Thyroid gland (tissue), 4 donors: ENCODE measurements around the gene GPSM3. TPM values are rescaled to one million over a fixed set of nuclear protein-coding genes. Genes with fewer than 3 reads are reported as not detected.
"Not testable (repeated sequence)": the region's sequence is repeated elsewhere in the genome, so short reads cannot be mapped to it uniquely, and the experiment has no call there.

Experiments used
- DNase-seq, 2 donors: peaks; one replicate each; pipeline ENCODE4 v3.0.0-alpha.2; 2019
- H3K27ac ChIP-seq, 3 donors: fragments of 200-600 bp; sonication (generic); 1 replicate in 2 of 3; 2 replicates in 1 of 3; pipeline ENCODE4 v1.5.1; 2016 to 2019; ENCODE audit warnings: mild to moderate bottlenecking in 1 of 3, moderate library complexity in 1 of 3
- H3K27me3 ChIP-seq: fragments of 200-600 bp; sonication (generic); one replicate; pipeline ENCODE4 v1.5.1; 2019
- H3K36me3 ChIP-seq, 2 donors: fragments of 200-600 bp; sonication (generic); one replicate each; pipeline ENCODE4 v1.5.1; 2016 to 2019
- H3K4me1 ChIP-seq, 2 donors: fragments of 200-600 bp; sonication (generic); one replicate each; pipeline ENCODE4 v1.5.1; 2017 to 2019
- H3K4me3 ChIP-seq, 3 donors: fragments of 200-600 bp; sonication (generic); replicated peaks in 1 of 3; 1 replicate in 2 of 3; 2 replicates in 1 of 3; pipeline ENCODE4 v1.5.1; 2016; ENCODE audit warnings: mild to moderate bottlenecking in 1 of 3
- H3K9me3 ChIP-seq: fragments of 200-600 bp; sonication (generic); one replicate; pipeline ENCODE4 v1.5.1; 2017
- CTCF ChIP-seq, 6 experiments: fragments of 200-600 bp in 3 of 6; fragments of 450-650 bp in 3 of 6; sonication (generic) in 3 of 6; IDR thresholded peaks; one replicate each; pipeline ENCODE4 v1.5.1; 2016 to 2019; ENCODE audit warnings: antibody characterized with exemption in 6 of 6, mild to moderate bottlenecking in 2 of 6, inconsistent platforms in 1 of 6, moderate library complexity in 1 of 6
- POLR2A ChIP-seq, 2 donors: fragments of 450-650 bp; IDR thresholded peaks; one replicate each; pipeline ENCODE4 v1.6.1; 2017; ENCODE audit warnings: antibody characterized with exemption in 2 of 2, mild to moderate bottlenecking in 2 of 2, moderate library complexity in 1 of 2
- WGBS, 2 donors: methylation state at CpG; one replicate each; pipeline ENCODE4 v1.1.5; 2017; 5-methylcytosine and 5-hydroxymethylcytosine counted together
- intact Hi-C: fragments of 100-400 bp; cut with DNase I; formaldehyde crosslinking; loops from one replicate; pipeline ENCODE4 v1.15.1; 2023
- total RNA-seq, 4 donors: library from RNA; depleted of rRNA; stranded (reverse); fragments of >200 nt; gene quantifications; one replicate each; pipeline ENCODE4 v1.2.3, GENCODE V29; 2016

GPSM3 gene
- total RNA-seq, 4 donors from 2014 or later = 4.2 to 6.5 (median 5.5) TPM

GRCh38 chr6:32212076-32212760 lies 19.8 kb upstream of the GPSM3 start:
- Histone ChIP-seq H3K36me3 (no peaks in the 10 kb centered on the region), H3K27ac (no peak overlapping the region)

GRCh38 chr6:32211432-32211831 lies 19.0 kb upstream of the GPSM3 start:
- H3K4me3 ChIP-seq, H3K4me1 ChIP-seq, H3K27me3 ChIP-seq, H3K27ac ChIP-seq, H3K9me3 ChIP-seq, H3K36me3 ChIP-seq, DNase-seq, intact Hi-C loops: not testable (repeated sequence)
- WGBS, 2 donors = 81% methylated on average over 4 of the region's 4 CpGs

More at GRCh38 chr6:32212076-32212760, 19.8 kb upstream of the GPSM3 start:
- DNase-seq = no peak
- H3K27me3 ChIP-seq = no peaks in the 10 kb centered on the region
- TF ChIP-seq CTCF (IDR thresholded peaks at IDR 0.05) (no peak), POLR2A (IDR thresholded peaks at IDR 0.05) (no peak)
- intact Hi-C loops = no loop called here
- 86% methylated on average over 12 of the region's 12 CpGs for WGBS, 2 donors
- H3K9me3 ChIP-seq = no peaks in the 10 kb centered on the region
- H3K4me3 ChIP-seq = no peak overlapping the region
- no peaks in the 10 kb centered on the region for H3K4me1 ChIP-seq

- Histone ChIP-seq H3K27me3 (no peaks in the 10 kb centered on the region), H3K9me3 (no peaks in the 10 kb centered on the region), H3K36me3 (no peaks in the 10 kb centered on the region), H3K4me3 (no peak overlapping the region), H3K4me1 (no peaks in the 10 kb centered on the region), H3K27ac (no peak overlapping the region)
- TF ChIP-seq CTCF (IDR thresholded peaks at IDR 0.05) (no peak), POLR2A (IDR thresholded peaks at IDR 0.05) (no peak)
- intact Hi-C loops = no loop called here
- no peak for DNase-seq
- 94 to 95% methylated on average over 5 of the region's 5 CpGs for WGBS, 2 donors
Measured at GRCh38 chr6:32210191-32210601, 17.8 kb upstream of the GPSM3 start.

- peaks cover 2 to 3% of the 10 kb centered on the region in 2 donors for H3K4me1 ChIP-seq
- H3K36me3 ChIP-seq = no peaks in the 10 kb centered on the region
- TF ChIP-seq POLR2A (IDR thresholded peaks at IDR 0.05) = no peak
- TF ChIP-seq CTCF (IDR thresholded peaks at IDR 0.05) = no peak
- H3K27ac ChIP-seq = no peak overlapping the region
- no peak overlapping the region for H3K4me3 ChIP-seq
- no peaks in the 10 kb centered on the region for H3K9me3 ChIP-seq
- no peak for DNase-seq
- no peaks in the 10 kb centered on the region for H3K27me3 ChIP-seq
- 84 to 86% methylated on average over 1 of the region's 1 CpG for WGBS, 2 donors
- intact Hi-C loops = no loop called here
Measured at GRCh38 chr6:32208996-32209395, 16.6 kb upstream of the GPSM3 start.

- no peak overlapping the region for H3K4me3 ChIP-seq
- intact Hi-C loops = no loop called here
- H3K9me3 ChIP-seq = no peaks in the 10 kb centered on the region
- TF ChIP-seq CTCF (IDR thresholded peaks at IDR 0.05) = no peak
- no peak for TF ChIP-seq POLR2A (IDR thresholded peaks at IDR 0.05)
- 74 to 97% methylated on average over 1 to 3 of the region's 3 CpGs for WGBS, 2 donors
- DNase-seq = no peak
- no peaks in the 10 kb centered on the region for H3K27me3 ChIP-seq
- H3K27ac ChIP-seq = peak overlapping the region in 1 of 3 donors; percentile 29
- H3K36me3 ChIP-seq = no peaks in the 10 kb centered on the region
- peaks cover 13 to 16% of the 10 kb centered on the region in 2 donors for H3K4me1 ChIP-seq
Measured at GRCh38 chr6:32204268-32204715, 11.8 kb upstream of the GPSM3 start.
